Endodermal cell (in vitro differentiated cells): Measurements from ENCODE around the gene RAPGEF4. TPM values are rescaled to one million over a fixed set of nuclear protein-coding genes. Genes with fewer than 3 reads are reported as not detected.

Experiments
- DNase-seq: peaks from one replicate; pipeline ENCODE4 v3.0.0-alpha.2; 2017
- H3K27ac ChIP-seq: 2 replicates; pipeline ENCODE4 v1.5.1; 2013; ENCODE audit warnings: mild to moderate bottlenecking, low read depth, low read length, moderate library complexity
- H3K27me3 ChIP-seq: 2 replicates; pipeline ENCODE4 v1.6.1; 2013; ENCODE audit warnings: mild to moderate bottlenecking, low read length, moderate library complexity; ENCODE audit not compliant: insufficient read depth, control insufficient read depth, poor library complexity, severe bottlenecking
- H3K36me3 ChIP-seq: 2 replicates; pipeline ENCODE4 v1.7.0; 2013; ENCODE audit warnings: mild to moderate bottlenecking, low read length, moderate library complexity; ENCODE audit not compliant: control insufficient read depth, insufficient read depth
- H3K4me1 ChIP-seq: one replicate; pipeline ENCODE4 v1.7.0; 2013; ENCODE audit warnings: low read length; ENCODE audit not compliant: control insufficient read depth, insufficient read depth
- H3K4me3 ChIP-seq: 2 replicates; pipeline ENCODE4 v1.5.1; 2013; ENCODE audit warnings: mild to moderate bottlenecking, low read length, moderate library complexity
- H3K9ac ChIP-seq: 2 replicates; pipeline ENCODE4 v1.6.1; 2013; ENCODE audit warnings: mild to moderate bottlenecking, low read length, moderate library complexity; ENCODE audit not compliant: poor library complexity, severe bottlenecking; ENCODE audit errors: extremely low read depth
- H3K9me3 ChIP-seq: 2 replicates; pipeline ENCODE4 v1.6.1; 2013; ENCODE audit warnings: mild to moderate bottlenecking, low read length, moderate library complexity; ENCODE audit not compliant: control insufficient read depth
- H3K27ac Mint-ChIP-seq: 2 replicates; pipeline ENCODE4 v1.8.0; 2020; ENCODE audit warnings: mixed read lengths
- H3K27me3 Mint-ChIP-seq: 2 replicates; pipeline ENCODE4 v1.8.0; 2021; ENCODE audit warnings: mild to moderate bottlenecking, mixed read lengths; ENCODE audit not compliant: insufficient read depth
- H3K36me3 Mint-ChIP-seq: 2 replicates; pipeline ENCODE4 v1.8.0; 2020; ENCODE audit warnings: low read depth, mixed read lengths
- H3K4me1 Mint-ChIP-seq: 2 replicates; pipeline ENCODE4 v1.8.0; 2020; ENCODE audit warnings: mixed read lengths
- H3K4me3 Mint-ChIP-seq: 2 replicates; pipeline ENCODE4 v1.8.0; 2020; ENCODE audit warnings: mild to moderate bottlenecking, moderate library complexity, mixed read lengths
- H3K9me3 Mint-ChIP-seq: 2 replicates; pipeline ENCODE4 v1.8.0; 2020; ENCODE audit warnings: mild to moderate bottlenecking, mixed read lengths
- WGBS, 2 experiments: methylation state at CpG; one replicate each; pipeline versions ENCODE4 v1.1.5 to v1.1.7; 2013; ENCODE audit warnings: missing lambda C conversion rate in 2 of 2, mixed read lengths in 1 of 2; ENCODE audit not compliant: insufficient coverage in 1 of 2, insufficient read length in 1 of 2; 5-methylcytosine and 5-hydroxymethylcytosine counted together
- total RNA-seq, 2 donors: library from RNA; stranded (reverse); fragmentation: NEBNext Ultra II Directional in 1 of 2; extraction: Animal tissue kit (Norgen Biotek cat#: 25700) in 1 of 2; gene quantifications; 2 replicates in 1 of 2; 3 replicates in 1 of 2; pipeline ENCODE4 v1.2.1, GENCODE V29; 2021
- TF ChIP-seq, protein P1 (sequence below): fragments of 200-600 bp; sonication (generic); conservative IDR thresholded peaks from 2 replicates; pipeline ENCODE4 v1.5.0; 2021; ENCODE audit warnings: antibody characterized with exemption, mild to moderate bottlenecking

The RAPGEF4 gene
- total RNA-seq, 2 donors from 2014 or later, result 0.77 to 0.88 TPM

DNA sequence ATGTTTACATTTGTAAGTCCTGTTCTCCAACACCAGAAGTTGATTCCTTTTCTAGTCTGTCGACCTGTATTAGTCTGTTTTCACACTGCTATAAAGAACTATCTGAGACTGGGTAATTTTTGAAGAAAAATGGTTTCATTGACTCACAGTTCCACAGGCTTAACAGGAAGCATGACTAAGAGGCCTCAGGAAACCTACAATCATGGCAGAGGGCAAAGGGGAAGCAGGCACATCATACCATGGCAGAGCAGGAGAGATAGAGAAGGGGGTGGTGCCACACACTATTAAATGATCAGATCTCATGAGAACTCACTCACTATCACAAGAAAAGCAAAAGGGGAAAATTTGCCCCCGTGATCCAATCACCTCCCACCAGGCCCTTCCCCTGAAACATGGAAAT is 227.2 kb downstream of the RAPGEF4 start:
- WGBS, 2 experiments, result 71 to 80% methylated on average over 1 to 2 of the region's 2 CpGs

DNA sequence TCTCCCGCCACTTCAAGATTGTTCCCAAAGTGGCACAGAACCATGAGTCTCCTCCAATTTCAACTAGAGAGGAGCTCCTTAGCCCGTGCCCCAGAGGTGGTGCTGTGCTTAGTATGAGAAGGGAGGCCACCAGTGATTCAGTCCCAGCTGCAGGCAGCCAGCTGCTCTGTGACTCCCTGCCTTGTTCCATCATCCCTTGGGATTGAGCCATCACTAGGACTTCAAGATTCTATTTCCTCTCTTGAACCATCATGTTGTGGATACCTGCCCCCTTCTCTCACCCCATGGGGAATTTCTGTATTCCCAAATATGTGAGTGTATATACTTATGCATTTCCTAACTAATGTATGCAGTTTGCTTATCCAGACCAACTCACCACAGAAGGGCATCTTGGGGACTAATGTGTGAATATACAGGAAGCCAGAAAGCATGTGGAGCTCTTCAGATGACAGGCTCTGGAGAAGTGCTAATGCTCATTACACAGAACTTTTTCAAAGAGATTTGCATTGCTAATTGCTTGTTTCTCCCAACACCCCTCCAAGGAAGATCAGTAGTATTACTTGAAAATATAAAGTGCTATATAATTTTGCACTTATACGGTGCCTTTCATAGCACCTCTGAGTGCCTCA is 229.0 kb downstream of the RAPGEF4 start:
- H3K9ac ChIP-seq, result no peak overlapping the region
- H3K27ac Mint-ChIP-seq, result no peak overlapping the region
- WGBS, 2 experiments, result 94 to 100% methylated on average over 3 of the region's 3 CpGs
- no peaks in the 10 kb centered on the region for H3K27me3 ChIP-seq
- H3K36me3 ChIP-seq, result no peaks in the 10 kb centered on the region
- H3K4me1 Mint-ChIP-seq, result peaks cover 7% of the 10 kb centered on the region
- H3K4me3 Mint-ChIP-seq, result no peak overlapping the region
- DNase-seq, result no peak
- peaks cover 4% of the 10 kb centered on the region for H3K27me3 Mint-ChIP-seq
- no peak overlapping the region for H3K4me3 ChIP-seq
- H3K36me3 Mint-ChIP-seq, result no peaks in the 10 kb centered on the region
- no peaks in the 10 kb centered on the region for H3K4me1 ChIP-seq
- TF ChIP-seq, protein P1, sequence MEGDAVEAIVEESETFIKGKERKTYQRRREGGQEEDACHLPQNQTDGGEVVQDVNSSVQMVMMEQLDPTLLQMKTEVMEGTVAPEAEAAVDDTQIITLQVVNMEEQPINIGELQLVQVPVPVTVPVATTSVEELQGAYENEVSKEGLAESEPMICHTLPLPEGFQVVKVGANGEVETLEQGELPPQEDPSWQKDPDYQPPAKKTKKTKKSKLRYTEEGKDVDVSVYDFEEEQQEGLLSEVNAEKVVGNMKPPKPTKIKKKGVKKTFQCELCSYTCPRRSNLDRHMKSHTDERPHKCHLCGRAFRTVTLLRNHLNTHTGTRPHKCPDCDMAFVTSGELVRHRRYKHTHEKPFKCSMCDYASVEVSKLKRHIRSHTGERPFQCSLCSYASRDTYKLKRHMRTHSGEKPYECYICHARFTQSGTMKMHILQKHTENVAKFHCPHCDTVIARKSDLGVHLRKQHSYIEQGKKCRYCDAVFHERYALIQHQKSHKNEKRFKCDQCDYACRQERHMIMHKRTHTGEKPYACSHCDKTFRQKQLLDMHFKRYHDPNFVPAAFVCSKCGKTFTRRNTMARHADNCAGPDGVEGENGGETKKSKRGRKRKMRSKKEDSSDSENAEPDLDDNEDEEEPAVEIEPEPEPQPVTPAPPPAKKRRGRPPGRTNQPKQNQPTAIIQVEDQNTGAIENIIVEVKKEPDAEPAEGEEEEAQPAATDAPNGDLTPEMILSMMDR, result no peak
- no peak overlapping the region for H3K27ac ChIP-seq
- H3K9me3 Mint-ChIP-seq, result no peaks in the 10 kb centered on the region
- H3K9me3 ChIP-seq, result no peaks in the 10 kb centered on the region

More for the DNA sequence above, 227.2 kb downstream of the RAPGEF4 start:
- Histone ChIP-seq H3K4me3 (no peak overlapping the region), H3K36me3 (no peaks in the 10 kb centered on the region), H3K9ac (no peak overlapping the region), H3K27ac (no peak overlapping the region), H3K9me3 (no peaks in the 10 kb centered on the region), H3K4me1 (no peaks in the 10 kb centered on the region), H3K27me3 (no peaks in the 10 kb centered on the region)
- Mint-ChIP-seq H3K4me3 (no peak overlapping the region), H3K27ac (no peak overlapping the region), H3K27me3 (peaks cover 3% of the 10 kb centered on the region), H3K36me3 (no peaks in the 10 kb centered on the region), H3K9me3 (no peaks in the 10 kb centered on the region), H3K4me1 (peaks cover 7% of the 10 kb centered on the region)
- TF ChIP-seq, protein P1, result no peak
- DNase-seq, result no peak

DNA sequence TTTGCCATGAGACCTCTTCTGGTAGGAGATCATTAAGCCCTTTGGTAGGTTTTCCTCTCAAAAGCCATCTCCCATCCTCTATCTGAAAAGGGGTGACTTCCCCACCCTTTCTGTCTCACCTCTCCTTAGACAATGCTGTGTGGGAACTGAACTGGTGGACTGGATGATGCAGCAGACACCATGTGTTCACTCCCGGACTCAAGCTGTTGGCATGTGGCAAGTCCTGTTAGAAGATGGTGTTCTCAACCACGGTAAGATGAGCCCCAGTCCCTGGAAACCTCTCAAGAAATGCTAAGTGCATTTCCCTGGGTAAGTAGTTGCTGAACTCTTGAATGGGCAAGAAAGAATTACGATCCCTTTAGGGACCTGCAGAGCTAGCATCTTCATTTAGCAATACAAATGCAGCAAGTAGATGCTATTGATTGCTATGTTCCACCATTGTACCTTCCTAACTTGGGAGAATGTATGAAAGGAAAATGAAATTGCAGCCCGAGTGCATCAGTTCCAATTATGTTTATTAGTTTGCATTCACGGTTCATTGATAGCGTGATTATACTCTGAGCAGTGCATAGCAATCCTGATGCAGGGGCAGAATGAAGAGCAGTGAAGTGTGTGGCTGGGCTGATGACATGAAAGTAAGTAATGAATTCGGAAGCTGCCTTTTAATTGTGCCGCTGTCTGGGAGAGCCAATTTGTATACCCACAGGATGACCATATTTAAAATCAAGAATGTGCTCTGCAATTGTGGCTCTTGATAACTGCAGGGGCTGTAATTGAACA is 230.0 kb downstream of the RAPGEF4 start:
- Histone ChIP-seq H3K9me3 (no peaks in the 10 kb centered on the region), H3K27ac (no peak overlapping the region), H3K9ac (no peak overlapping the region), H3K4me1 (no peaks in the 10 kb centered on the region), H3K4me3 (no peak overlapping the region), H3K27me3 (no peaks in the 10 kb centered on the region), H3K36me3 (no peaks in the 10 kb centered on the region)
- Mint-ChIP-seq H3K27me3 (peaks cover 4% of the 10 kb centered on the region), H3K9me3 (no peaks in the 10 kb centered on the region), H3K36me3 (no peaks in the 10 kb centered on the region), H3K4me3 (no peak overlapping the region), H3K27ac (no peak overlapping the region), H3K4me1 (peaks cover 7% of the 10 kb centered on the region)
- WGBS, 2 experiments, result 91 to 94% methylated on average over 7 to 8 of the region's 8 CpGs
- TF ChIP-seq, protein P1, result no peak
- no peak for DNase-seq
